Esophagus muscularis mucosa (tissue), 4 donors: ENCODE results near the gene BBS7. TPM values are rescaled to one million over a fixed set of nuclear protein-coding genes. Genes with fewer than 3 reads are reported as not detected.

Experiments
- DNase-seq: peaks from one replicate; pipeline ENCODE4 v3.0.0-alpha.2; 2017; ENCODE audit errors: extremely low spot score
- H3K27ac ChIP-seq, 4 donors: fragments of 200-600 bp; sonication (generic); replicated peaks in 1 of 4; 1 replicate in 3 of 4; 2 replicates in 1 of 4; pipeline ENCODE4 v1.5.1; 2016 to 2019; ENCODE audit warnings: mild to moderate bottlenecking in 1 of 4
- H3K27me3 ChIP-seq, 4 donors: fragments of 200-600 bp; sonication (generic); one replicate each; pipeline versions ENCODE4 v1.5.1 to v1.6.0; 2016 to 2019
- H3K36me3 ChIP-seq, 4 donors: fragments of 200-600 bp; sonication (generic); one replicate each; pipeline ENCODE4 v1.5.1; 2016 to 2019
- H3K4me1 ChIP-seq, 4 donors: fragments of 200-600 bp; sonication (generic); one replicate each; pipeline ENCODE4 v1.5.1; 2016 to 2019
- H3K4me3 ChIP-seq, 4 donors: fragments of 200-600 bp; sonication (generic); 1 replicate in 2 of 4; 2 replicates in 2 of 4; pipeline ENCODE4 v1.5.1; 2016 to 2019; ENCODE audit warnings: mild to moderate bottlenecking in 4 of 4, moderate library complexity in 1 of 4
- H3K9me3 ChIP-seq, 4 donors: fragments of 200-600 bp; sonication (generic); 1 replicate in 3 of 4; 2 replicates in 1 of 4; pipeline ENCODE4 v1.5.1; 2016 to 2019
- EP300 ChIP-seq: sonication (generic); formaldehyde crosslinking; IDR thresholded peaks from one replicate; pipeline ENCODE4 v1.6.1; 2017; ENCODE audit warnings: antibody characterized with exemption
- POLR2A ChIP-seq: fragments of 450-650 bp; IDR thresholded peaks from one replicate; pipeline ENCODE4 v1.6.1; 2017; ENCODE audit warnings: antibody characterized with exemption, moderate library complexity, mild to moderate bottlenecking, low read depth
- POLR2AphosphoS5 ChIP-seq, 2 donors: sonication (generic); formaldehyde crosslinking; IDR thresholded peaks; one replicate each; pipeline ENCODE4 v1.6.1; 2017; ENCODE audit warnings: antibody characterized with exemption in 2 of 2
- WGBS: methylation state at CpG from one replicate; pipeline ENCODE4 v1.1.5; 2018; 5-methylcytosine and 5-hydroxymethylcytosine counted together
- intact Hi-C: fragments of 100-400 bp; cut with DNase I; formaldehyde crosslinking; loops from one replicate; pipeline ENCODE4 v1.15.1; 2023
- total RNA-seq, 4 donors: library from RNA; depleted of rRNA; stranded (reverse); fragments of >200 nt; gene quantifications; one replicate each; pipeline versions ENCODE4 v1.1.0 to v1.2.1, GENCODE V29; 2016
- TF ChIP-seq, protein P1 (sequence below), 3 experiments: fragments of 200-600 bp in 2 of 3; fragments of 450-650 bp in 1 of 3; sonication (generic) in 2 of 3; IDR thresholded peaks; one replicate each; pipeline ENCODE4 v1.5.1; 2017 to 2019; ENCODE audit warnings: antibody characterized with exemption in 3 of 3, mild to moderate bottlenecking in 2 of 3, moderate library complexity in 1 of 3

Gene BBS7
- total RNA-seq, 4 donors from 2014 or later = 14.3 to 17.9 (median 15.2) TPM

DNA sequence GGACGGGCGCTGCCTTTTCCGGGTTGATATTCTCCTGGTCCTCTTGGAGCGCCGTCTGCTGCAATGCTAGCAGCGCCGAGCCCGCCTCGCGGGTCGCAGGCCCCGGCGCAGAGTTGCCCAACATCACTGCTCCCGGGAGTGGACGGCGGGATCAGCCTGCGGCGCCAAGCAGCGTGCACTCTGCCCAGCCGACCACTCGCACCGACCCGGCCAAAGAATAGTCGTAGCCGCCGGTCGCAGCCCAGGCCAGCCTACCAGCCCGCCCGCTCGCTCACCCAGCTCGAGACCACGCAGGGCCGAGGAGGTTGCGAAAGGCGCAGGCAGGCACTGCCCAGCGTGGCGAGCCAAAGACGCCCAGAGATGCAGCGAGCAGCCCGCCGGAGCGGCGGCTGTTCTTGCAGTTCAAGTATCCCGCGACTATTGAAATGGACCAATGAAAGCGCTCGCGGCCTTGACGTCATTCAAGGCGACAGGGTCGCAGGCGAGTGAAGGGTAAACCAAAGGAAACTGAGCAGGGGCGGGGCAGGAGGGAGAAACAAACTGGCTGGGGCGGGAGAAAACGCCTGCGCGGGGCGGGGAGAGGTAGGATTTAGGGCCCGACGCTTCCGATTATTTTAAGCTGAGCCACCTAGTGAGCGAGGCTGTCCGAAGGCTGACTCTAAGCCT, 46.6 kb downstream of the BBS7 start, which contains the start of gene CCNA2:
TSS of gene CCNA2 (minus strand) at position 379 of the 666 bp plus-strand sequence. CDS start at position 124, 255 bp downstream.
- intact Hi-C loops = no loop called here
- no peaks in the 10 kb centered on the region for H3K9me3 ChIP-seq
- peak within 1 kb of the TSS; percentile 73 to 83 (median 78) for H3K27ac ChIP-seq
- TF ChIP-seq EP300 (no peak), POLR2AphosphoS5 (IDR thresholded peaks at IDR 0.05) (peak; percentile 73 to 90), POLR2A (no peak)
- DNase-seq = peak; percentile 99
- peaks cover 5 to 20% (median 15%) of the 10 kb centered on the region in 4 donors for H3K4me1 ChIP-seq
- peaks cover under 1 to 38% (median 16%) of the 10 kb centered on the region in 4 donors for H3K36me3 ChIP-seq
- peak within 1 kb of the TSS; percentile 57 to 63 (median 60) for H3K4me3 ChIP-seq
- no peaks in the 10 kb centered on the region for H3K27me3 ChIP-seq
- WGBS = 0% methylated on average over 28 of the region's 63 CpGs

DNA sequence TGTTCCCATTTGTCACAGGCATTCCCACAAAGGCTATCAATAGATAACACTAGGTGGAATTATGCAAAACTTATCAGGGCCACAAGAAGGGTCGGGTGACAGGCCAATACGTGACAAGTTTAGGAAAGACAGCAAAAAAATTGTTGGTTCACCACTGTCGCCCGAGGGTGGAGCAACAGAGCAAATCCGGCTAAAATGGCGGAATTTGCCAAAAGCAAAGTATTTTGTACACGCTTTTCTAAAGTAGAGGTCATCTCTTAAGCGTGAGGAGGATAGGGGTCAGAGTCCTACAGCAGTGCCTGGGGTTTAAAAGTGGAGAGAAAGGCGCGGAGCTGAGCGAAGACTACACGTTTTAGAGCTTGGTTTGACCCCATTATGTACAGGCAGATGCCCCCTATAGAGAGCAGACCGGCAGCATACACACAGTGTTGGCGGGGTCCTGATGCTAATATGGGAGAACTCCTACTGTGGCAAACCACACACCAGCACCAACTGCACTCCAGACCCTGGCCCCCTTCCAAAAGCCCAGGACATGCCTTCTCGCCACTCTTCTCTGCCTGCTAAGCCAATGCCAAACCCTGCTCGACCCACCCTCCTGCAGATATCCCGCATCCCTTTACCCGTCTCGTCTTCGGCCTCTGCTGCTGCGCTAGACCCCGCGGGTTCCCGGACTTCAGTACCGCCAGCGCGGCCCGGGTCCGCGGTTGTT, 47.3 kb downstream of the BBS7 start:
- Histone ChIP-seq H3K4me1 (peaks cover 5 to 20% (median 15%) of the 10 kb centered on the region in 4 donors), H3K9me3 (no peaks in the 10 kb centered on the region), H3K4me3 (peak overlapping the region; percentile 57 to 63 (median 60)), H3K36me3 (peaks cover 8 to 38% (median 18%) of the 10 kb centered on the region in 4 donors), H3K27me3 (no peaks in the 10 kb centered on the region), H3K27ac (peak overlapping the region in 1 of 4 donors; percentile 83)
- DNase-seq = no peak
- intact Hi-C loops = no loop called here
- 1% methylated on average over 24 of the region's 30 CpGs for WGBS
- TF ChIP-seq EP300 = no peak
- TF ChIP-seq, protein P1, sequence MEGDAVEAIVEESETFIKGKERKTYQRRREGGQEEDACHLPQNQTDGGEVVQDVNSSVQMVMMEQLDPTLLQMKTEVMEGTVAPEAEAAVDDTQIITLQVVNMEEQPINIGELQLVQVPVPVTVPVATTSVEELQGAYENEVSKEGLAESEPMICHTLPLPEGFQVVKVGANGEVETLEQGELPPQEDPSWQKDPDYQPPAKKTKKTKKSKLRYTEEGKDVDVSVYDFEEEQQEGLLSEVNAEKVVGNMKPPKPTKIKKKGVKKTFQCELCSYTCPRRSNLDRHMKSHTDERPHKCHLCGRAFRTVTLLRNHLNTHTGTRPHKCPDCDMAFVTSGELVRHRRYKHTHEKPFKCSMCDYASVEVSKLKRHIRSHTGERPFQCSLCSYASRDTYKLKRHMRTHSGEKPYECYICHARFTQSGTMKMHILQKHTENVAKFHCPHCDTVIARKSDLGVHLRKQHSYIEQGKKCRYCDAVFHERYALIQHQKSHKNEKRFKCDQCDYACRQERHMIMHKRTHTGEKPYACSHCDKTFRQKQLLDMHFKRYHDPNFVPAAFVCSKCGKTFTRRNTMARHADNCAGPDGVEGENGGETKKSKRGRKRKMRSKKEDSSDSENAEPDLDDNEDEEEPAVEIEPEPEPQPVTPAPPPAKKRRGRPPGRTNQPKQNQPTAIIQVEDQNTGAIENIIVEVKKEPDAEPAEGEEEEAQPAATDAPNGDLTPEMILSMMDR (IDR thresholded peaks at IDR 0.05) = no peak
- no peak for TF ChIP-seq POLR2AphosphoS5 (IDR thresholded peaks at IDR 0.05)
- no peak for TF ChIP-seq POLR2A

DNA sequence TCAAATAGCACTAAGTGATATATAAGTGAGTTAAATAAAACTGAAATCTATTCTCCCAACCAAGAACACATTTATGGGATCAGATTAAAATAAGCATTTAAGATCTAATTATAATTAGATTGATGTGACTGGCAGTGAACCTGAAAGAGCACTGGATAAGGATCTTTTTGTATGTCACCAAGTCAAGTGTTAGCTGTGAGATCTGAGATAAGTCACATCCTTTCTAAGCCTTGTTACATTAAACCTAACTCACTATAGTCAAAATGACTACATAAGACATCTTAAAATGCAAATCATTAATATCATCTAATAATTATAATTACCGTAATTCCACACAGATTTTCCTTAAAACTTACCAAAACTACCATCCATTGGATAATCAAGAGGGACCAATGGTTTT, 48.2 kb downstream of the BBS7 start:
- intact Hi-C loops = no loop called here
- no peaks in the 10 kb centered on the region for H3K27me3 ChIP-seq
- peaks cover 5 to 20% (median 15%) of the 10 kb centered on the region in 4 donors for H3K4me1 ChIP-seq
- 89% methylated on average over 1 of the region's 1 CpG for WGBS
- no peak for TF ChIP-seq EP300
- TF ChIP-seq, protein P1 (IDR thresholded peaks at IDR 0.05) = no peak
- no peak for TF ChIP-seq POLR2A
- TF ChIP-seq POLR2AphosphoS5 (IDR thresholded peaks at IDR 0.05) = no peak
- H3K27ac ChIP-seq = no peak overlapping the region
- H3K36me3 ChIP-seq = peaks cover 6 to 38% (median 22%) of the 10 kb centered on the region in 4 donors
- H3K9me3 ChIP-seq = no peaks in the 10 kb centered on the region
- DNase-seq = no peak
- no peak overlapping the region for H3K4me3 ChIP-seq

DNA sequence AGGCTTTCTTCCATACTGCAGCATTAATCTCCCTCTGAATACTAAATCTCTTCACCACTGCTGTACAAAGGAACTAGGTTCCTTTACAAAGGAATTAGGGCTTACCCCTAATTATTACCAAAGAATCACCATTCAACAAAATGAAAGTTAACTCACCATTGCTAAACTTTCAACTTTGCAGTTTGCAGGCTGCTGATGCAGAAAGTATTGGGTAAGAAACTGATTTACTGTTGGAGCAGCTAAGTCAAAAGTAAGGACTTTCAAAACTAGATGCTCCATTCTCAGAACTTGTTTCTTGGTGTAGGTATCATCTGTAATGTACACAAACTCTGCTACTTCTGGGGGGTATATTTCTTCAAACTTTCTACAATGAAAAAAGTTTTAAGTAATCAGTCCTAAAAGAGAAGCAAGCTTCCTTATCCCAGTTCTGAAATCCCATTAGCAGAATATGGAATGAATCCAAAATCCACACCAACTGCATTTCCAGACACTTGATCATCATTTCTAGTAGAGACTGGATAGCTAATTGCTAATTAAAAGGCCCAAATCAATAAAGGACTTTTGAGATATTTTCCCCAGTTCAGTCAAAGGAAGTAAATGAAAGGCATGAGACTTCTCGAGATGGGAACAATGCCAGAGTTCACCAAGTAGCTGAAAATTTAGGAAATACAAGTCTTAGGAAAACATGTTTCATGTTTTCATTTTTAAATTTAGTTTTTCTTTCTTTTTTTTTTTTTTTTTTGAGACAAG, 50.9 kb downstream of the BBS7 start:
- no peak overlapping the region for H3K4me3 ChIP-seq
- no peak overlapping the region for H3K27ac ChIP-seq
- intact Hi-C loops = no loop called here
- peaks cover 19 to 57% (median 41%) of the 10 kb centered on the region in 4 donors for H3K36me3 ChIP-seq
- no peaks in the 10 kb centered on the region for H3K9me3 ChIP-seq
- H3K4me1 ChIP-seq = peaks cover 5 to 12% (median 11%) of the 10 kb centered on the region in 4 donors
- DNase-seq = no peak
- H3K27me3 ChIP-seq = no peaks in the 10 kb centered on the region
- 92% methylated on average over 1 of the region's 1 CpG for WGBS
- no peak for TF ChIP-seq POLR2A

DNA sequence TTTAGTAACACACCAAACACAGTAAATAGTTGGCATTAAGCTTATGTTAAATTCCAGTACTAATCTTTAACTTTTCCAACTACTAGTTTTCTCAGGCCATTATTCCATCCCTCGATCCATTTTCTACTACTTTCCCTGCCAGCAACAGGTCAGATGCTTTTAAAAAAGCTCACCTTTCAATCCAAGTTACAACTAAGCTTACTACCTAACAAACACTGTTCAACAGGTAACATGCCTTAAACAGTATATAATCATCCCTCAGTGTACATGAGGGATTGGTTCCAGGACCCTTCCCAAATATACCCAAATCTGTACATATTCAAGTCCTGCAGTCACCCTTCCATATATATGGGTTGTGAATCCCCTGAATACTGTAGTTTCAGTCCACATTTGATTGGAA, 52.1 kb downstream of the BBS7 start:
- 97% methylated on average over 1 of the region's 1 CpG for WGBS
- no peak for DNase-seq
- Histone ChIP-seq H3K36me3 (peaks cover 27 to 69% (median 50%) of the 10 kb centered on the region in 4 donors), H3K27me3 (no peaks in the 10 kb centered on the region), H3K4me1 (peaks cover 1 to 6% (median 6%) of the 10 kb centered on the region in 4 donors), H3K4me3 (no peak overlapping the region), H3K27ac (no peak overlapping the region), H3K9me3 (no peaks in the 10 kb centered on the region)
- intact Hi-C loops = no loop called here
- TF ChIP-seq POLR2AphosphoS5 (IDR thresholded peaks at IDR 0.05) = no peak
- TF ChIP-seq, protein P1 (IDR thresholded peaks at IDR 0.05) = no peak
- no peak for TF ChIP-seq POLR2A
